Smooth muscle cell of the coronary artery (primary cell): ENCODE data around the gene FAM47E. TPM values are rescaled to one million over a fixed set of nuclear protein-coding genes. Genes with fewer than 3 reads are reported as not detected.

ENCODE experiments used
- total RNA-seq: library from RNA; depleted of rRNA; stranded (reverse); fragments of >200 nt; gene quantifications from 2 replicates; pipeline ENCODE4 v1.2.3, GENCODE V29; 2014; ENCODE audit warnings: low replicate concordance

FAM47E gene
- 0.45 and 1.9 TPM in 2 replicates for total RNA-seq

GRCh38 chr4:76251441-76252270 is at the start of gene FAM47E:
FAM47E (plus strand) TSS chr4:76251721; CDS start chr4:76251747, 26 bp downstream.

GRCh38 chr4:76213415-76214176 is 37.9 kb upstream of the FAM47E start, which contains the start of gene SCARB2:
SCARB2 (minus strand) TSS chr4:76213824; CDS start chr4:76213543, 281 bp downstream.

GRCh38 chr4:76305971-76306881 is 54.7 kb downstream of the FAM47E start, which contains the start of gene STBD1:
STBD1 (plus strand) TSS chr4:76306733; CDS start chr4:76306770, 37 bp downstream.

Other genes with a start within 250 kb of the FAM47E start
- not detected in 2 replicates for gene CXCL9, start 244.2 kb upstream of the FAM47E start, total RNA-seq
- gene CXCL10, start 228.2 kb upstream of the FAM47E start, total RNA-seq = not detected in 2 replicates
- not detected in 2 replicates for gene CXCL11, start 215.7 kb upstream of the FAM47E start, total RNA-seq
- not detected in 2 replicates for gene ART3, start 177.0 kb upstream of the FAM47E start, total RNA-seq
- gene NUP54, start 103.3 kb upstream of the FAM47E start, total RNA-seq = 42.5 and 54.3 TPM in 2 replicates
- 242 and 693 TPM in 2 replicates for gene SCARB2, start 37.9 kb upstream of the FAM47E start, total RNA-seq
- 2.5 and 4.5 TPM in 2 replicates for gene STBD1, start 55.0 kb downstream of the FAM47E start, total RNA-seq
- gene CCDC158, start 169.4 kb downstream of the FAM47E start, total RNA-seq = 0.23 TPM in 1 of 2 replicates, not detected in the other
- gene SHROOM3, start 183.5 kb downstream of the FAM47E start, total RNA-seq = 1.1 and 25.0 TPM in 2 replicates